GM21619 (cell line): ENCODE results near the gene EPN1.
A peak's percentile ranks its signal among the peaks of the same experiment; 100 is the strongest.

ENCODE experiments used
- ATAC-seq: cut with Tn5 transposase; IDR thresholded peaks from one replicate; pipeline ENCODE4 v1.9.1; 2021; ENCODE audit not compliant: unreplicated experiment

Gene EPN1

GRCh38 chr19:55678121-55678671, 3.2 kb downstream of the EPN1 start:
- ATAC-seq = peak; percentile 72

GRCh38 chr19:55679343-55680257, 4.6 kb downstream of the EPN1 start:
- ATAC-seq = no peak

- no peak for ATAC-seq
Measured at GRCh38 chr19:55680339-55681130, 5.5 kb downstream of the EPN1 start.

- no peak for ATAC-seq
Measured at GRCh38 chr19:55681131-55682092, 6.4 kb downstream of the EPN1 start.

GRCh38 chr19:55683449-55684261, 8.6 kb downstream of the EPN1 start:
- ATAC-seq = no peak

- ATAC-seq = no peak
Measured at GRCh38 chr19:55684946-55685681, 10.1 kb downstream of the EPN1 start.

GRCh38 chr19:55685776-55686175, 10.8 kb downstream of the EPN1 start:
- no peak for ATAC-seq

- no peak for ATAC-seq
Measured at GRCh38 chr19:55686311-55687050, 11.5 kb downstream of the EPN1 start.

- ATAC-seq = no peak
Measured at GRCh38 chr19:55687281-55688201, 12.5 kb downstream of the EPN1 start.

GRCh38 chr19:55688422-55689218, 13.6 kb downstream of the EPN1 start:
- ATAC-seq = no peak

- no peak for ATAC-seq
Measured at GRCh38 chr19:55689411-55690108, 14.5 kb downstream of the EPN1 start.

GRCh38 chr19:55690109-55690768, 15.2 kb downstream of the EPN1 start:
- no peak for ATAC-seq

- no peak for ATAC-seq
Measured at GRCh38 chr19:55690769-55691545, 15.9 kb downstream of the EPN1 start.
